ENCODE data around the gene CLDN18. TPM values are rescaled to one million over a fixed set of nuclear protein-coding genes. Genes with fewer than 3 reads are reported as not detected.

The CLDN18 gene
- total RNA-seq, 2 experiments from 2014 or later: not detected

Other genes starting within 250 kb of the CLDN18 start
- not detected for gene SOX14, start 245.8 kb upstream of the CLDN18 start, total RNA-seq
- not detected for gene DZIP1L, start 105.4 kb downstream of the CLDN18 start, total RNA-seq
- not detected for gene A4GNT, start 122.2 kb downstream of the CLDN18 start, total RNA-seq
- gene DBR1, start 164.8 kb downstream of the CLDN18 start, total RNA-seq: 10 to 100 TPM; 21.7 to 22.6 TPM
- 10 to 100 TPM; 37.7 to 39.6 TPM for gene ARMC8, start 177.1 kb downstream of the CLDN18 start, total RNA-seq

Measured in activated CD4-positive, alpha-beta memory T cell treated with anti-CD3 and anti-CD28 coated beads for 36 hours (primary cell).